Measurements from ENCODE around the gene PAX6. TPM values are rescaled to one million over a fixed set of nuclear protein-coding genes. Genes with fewer than 3 reads are reported as not detected.

The PAX6 gene
- total and polyA plus RNA-seq, 2 of the 13 experiments (the other 11 are each of a cell fraction or from before 2014, with no cell fraction given): 0.15 to 1.1 TPM

DNA sequence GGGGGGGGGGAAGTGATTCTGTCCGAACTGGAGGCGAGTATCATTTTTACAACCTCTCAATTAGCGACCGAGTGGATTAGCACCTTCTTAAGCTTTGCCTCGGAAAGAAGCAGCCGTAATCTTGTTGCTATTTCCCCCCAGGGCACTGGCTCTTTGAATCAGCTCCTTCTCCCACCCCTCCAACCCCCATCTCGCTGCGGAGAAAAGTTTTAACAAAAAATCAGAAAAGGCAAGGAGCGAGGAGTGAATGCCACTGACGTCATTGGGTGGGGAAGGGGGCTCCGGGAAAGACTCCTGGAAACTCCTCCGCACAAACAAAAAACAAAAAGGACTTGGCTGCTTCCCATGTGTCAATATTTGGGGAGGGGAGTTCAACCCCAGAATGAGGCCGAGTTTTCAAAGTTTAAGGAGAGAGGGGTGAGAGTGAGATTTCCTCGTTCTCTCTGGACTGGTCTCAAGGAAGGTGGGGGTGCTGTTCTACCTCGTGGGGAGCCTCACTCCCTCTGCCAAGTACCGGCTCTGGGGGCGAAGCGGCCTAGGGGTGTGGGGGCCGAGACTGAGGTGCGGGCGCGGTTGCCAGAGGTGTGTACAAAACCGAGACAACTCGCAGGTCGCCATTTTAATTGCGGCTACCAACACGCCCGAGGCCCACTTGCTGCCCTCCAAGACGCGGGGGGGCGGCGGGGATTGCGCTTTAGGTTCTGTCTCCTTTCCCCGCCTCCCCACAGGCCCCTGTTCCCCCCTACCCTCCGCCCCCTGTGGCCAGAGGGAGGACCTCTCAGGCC, 2.5 kb upstream of the PAX6 start:
- TF ChIP-seq TGIF2 (CRISPR knock-in tag; IDR thresholded peaks at IDR 0.05) (no peak), RAD21 (CRISPR knock-in tag; IDR thresholded peaks at IDR 0.05) (no peak), RFXANK (CRISPR knock-in tag; IDR thresholded peaks at IDR 0.05) (no peak), ATF7 (IDR thresholded peaks at IDR 0.05) (peak; percentile 62), ATF7 (CRISPR knock-in tag; IDR thresholded peaks at IDR 0.05) (no peak), SRSF4 (IDR thresholded peaks at IDR 0.05; ENCODE audit: low read depth, low read length, poor library complexity, severe bottlenecking) (no peak), PPARG (CRISPR knock-in tag; conservative IDR thresholded peaks at IDR 0.05) (no peak), CREB1 (IDR thresholded peaks at IDR 0.05) (peak; percentile 71), CREB1 (CRISPR knock-in tag; IDR thresholded peaks at IDR 0.05) (no peak)
- TF ChIP-seq, protein P1, sequence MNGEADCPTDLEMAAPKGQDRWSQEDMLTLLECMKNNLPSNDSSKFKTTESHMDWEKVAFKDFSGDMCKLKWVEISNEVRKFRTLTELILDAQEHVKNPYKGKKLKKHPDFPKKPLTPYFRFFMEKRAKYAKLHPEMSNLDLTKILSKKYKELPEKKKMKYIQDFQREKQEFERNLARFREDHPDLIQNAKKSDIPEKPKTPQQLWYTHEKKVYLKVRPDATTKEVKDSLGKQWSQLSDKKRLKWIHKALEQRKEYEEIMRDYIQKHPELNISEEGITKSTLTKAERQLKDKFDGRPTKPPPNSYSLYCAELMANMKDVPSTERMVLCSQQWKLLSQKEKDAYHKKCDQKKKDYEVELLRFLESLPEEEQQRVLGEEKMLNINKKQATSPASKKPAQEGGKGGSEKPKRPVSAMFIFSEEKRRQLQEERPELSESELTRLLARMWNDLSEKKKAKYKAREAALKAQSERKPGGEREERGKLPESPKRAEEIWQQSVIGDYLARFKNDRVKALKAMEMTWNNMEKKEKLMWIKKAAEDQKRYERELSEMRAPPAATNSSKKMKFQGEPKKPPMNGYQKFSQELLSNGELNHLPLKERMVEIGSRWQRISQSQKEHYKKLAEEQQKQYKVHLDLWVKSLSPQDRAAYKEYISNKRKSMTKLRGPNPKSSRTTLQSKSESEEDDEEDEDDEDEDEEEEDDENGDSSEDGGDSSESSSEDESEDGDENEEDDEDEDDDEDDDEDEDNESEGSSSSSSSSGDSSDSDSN (CRISPR knock-in tag; IDR thresholded peaks at IDR 0.05): no peak
- TF ChIP-seq, protein P2, sequence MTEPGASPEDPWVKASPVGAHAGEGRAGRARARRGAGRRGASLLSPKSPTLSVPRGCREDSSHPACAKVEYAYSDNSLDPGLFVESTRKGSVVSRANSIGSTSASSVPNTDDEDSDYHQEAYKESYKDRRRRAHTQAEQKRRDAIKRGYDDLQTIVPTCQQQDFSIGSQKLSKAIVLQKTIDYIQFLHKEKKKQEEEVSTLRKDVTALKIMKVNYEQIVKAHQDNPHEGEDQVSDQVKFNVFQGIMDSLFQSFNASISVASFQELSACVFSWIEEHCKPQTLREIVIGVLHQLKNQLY (CRISPR knock-in tag; IDR thresholded peaks at IDR 0.05): no peak
- TF ChIP-seq, protein P3, sequence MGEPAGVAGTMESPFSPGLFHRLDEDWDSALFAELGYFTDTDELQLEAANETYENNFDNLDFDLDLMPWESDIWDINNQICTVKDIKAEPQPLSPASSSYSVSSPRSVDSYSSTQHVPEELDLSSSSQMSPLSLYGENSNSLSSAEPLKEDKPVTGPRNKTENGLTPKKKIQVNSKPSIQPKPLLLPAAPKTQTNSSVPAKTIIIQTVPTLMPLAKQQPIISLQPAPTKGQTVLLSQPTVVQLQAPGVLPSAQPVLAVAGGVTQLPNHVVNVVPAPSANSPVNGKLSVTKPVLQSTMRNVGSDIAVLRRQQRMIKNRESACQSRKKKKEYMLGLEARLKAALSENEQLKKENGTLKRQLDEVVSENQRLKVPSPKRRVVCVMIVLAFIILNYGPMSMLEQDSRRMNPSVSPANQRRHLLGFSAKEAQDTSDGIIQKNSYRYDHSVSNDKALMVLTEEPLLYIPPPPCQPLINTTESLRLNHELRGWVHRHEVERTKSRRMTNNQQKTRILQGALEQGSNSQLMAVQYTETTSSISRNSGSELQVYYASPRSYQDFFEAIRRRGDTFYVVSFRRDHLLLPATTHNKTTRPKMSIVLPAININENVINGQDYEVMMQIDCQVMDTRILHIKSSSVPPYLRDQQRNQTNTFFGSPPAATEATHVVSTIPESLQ (CRISPR knock-in tag; conservative IDR thresholded peaks at IDR 0.05): no peak
- TF ChIP-seq, protein P4, sequence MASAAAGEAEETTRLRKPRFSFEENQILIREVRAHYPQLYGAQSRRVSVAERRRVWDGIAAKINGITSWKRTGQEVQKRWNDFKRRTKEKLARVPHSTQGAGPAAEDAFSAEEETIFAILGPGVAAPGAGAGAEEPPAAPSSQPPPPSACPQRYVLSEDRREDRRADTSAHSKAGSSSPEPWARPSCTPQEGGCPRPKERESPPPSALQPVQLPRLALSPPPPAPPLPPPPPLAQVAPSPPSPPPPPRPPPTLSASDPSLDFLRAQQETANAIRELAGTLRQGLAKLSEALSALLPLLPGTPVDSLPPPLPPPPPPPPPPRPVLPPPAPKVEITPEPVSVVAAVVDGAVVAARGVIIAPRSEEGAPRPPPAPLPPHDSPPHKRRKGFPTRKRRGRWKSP (CRISPR knock-in tag; IDR thresholded peaks at IDR 0.05): 0 out of 2 replicates have a peak, but pooled peaks have one; percentile 10
- H3K79me2 ChIP-seq (ENCODE audit: insufficient read depth, low read length): no peaks in the 10 kb centered on the region
- H3K9ac ChIP-seq (ENCODE audit: insufficient read depth, low read depth, low read length): no peak overlapping the region
- H3K4me1 ChIP-seq (ENCODE audit: insufficient read depth, low read length): peaks cover 68% of the 10 kb centered on the region
- peak overlapping the region; percentile 89 for H3K4me2 ChIP-seq (ENCODE audit: low read depth, low read length)
- WGBS (ENCODE audit: low lambda C conversion rate): 15% methylated on average over 25 of the region's 35 CpGs
- H3K27ac ChIP-seq (ENCODE audit: extremely low read length, insufficient read depth, low read length): no peak overlapping the region
- ChIA-PET CTCF (ENCODE audit: low intra/inter-chr PET ratio, low total read pairs) (no interaction called here), POLR2A (no interaction called here)
- H3K27me3 ChIP-seq (ENCODE audit: control insufficient read depth in 1 of 2, insufficient read depth in 2 of 2, low read length in 2 of 2): peaks cover 36 to 99% of the 10 kb centered on the region in 2 experiments
- no peaks in the 10 kb centered on the region for H3K9me3 ChIP-seq (ENCODE audit: low read length)
- no peaks in the 10 kb centered on the region for H3K36me3 ChIP-seq (replicated peaks in 1 of 2; ENCODE audit: control insufficient read depth in 1 of 2, insufficient read depth in 2 of 2, low read length in 2 of 2)
- BruUV-seq (replicated peaks): no TSS peak
- ATAC-seq (no peak), DNase-seq (ENCODE audit: low spot score) (no peak), FAIRE-seq (no peak)
- no peak overlapping the region for H2AFZ ChIP-seq (ENCODE audit: low read length)
- intact Hi-C loops (cut with micrococcal nuclease; ENCODE audit: unreplicated experiment) (loop anchor here (2.0 to 10.0 kb wide), 3 partner anchors 59 to 309 kb away; partner anchors contain the start of genes ELP4 and IMMP1L), in situ Hi-C loops (cut with HindIII; ENCODE audit: extremely low pct_ligation_motif_present, low pct_unique_long_range_greater_than_20kb) (no loop called here)
- H4K20me1 ChIP-seq (ENCODE audit: insufficient read depth, low read length): peaks cover 8% of the 10 kb centered on the region; the same call in 1 of the 2 replicates
- H3K4me3 ChIP-seq (replicated peaks in 1 of 3; ENCODE audit: insufficient read depth in 1 of 3, low read depth in 2 of 3, low read length in 3 of 3): peak overlapping the region; percentile 52 to 70 (median 57); a peak in 4 of 6 replicates
